ENCODE measurements around the gene BMPR1A.

BMPR1A gene

DNA sequence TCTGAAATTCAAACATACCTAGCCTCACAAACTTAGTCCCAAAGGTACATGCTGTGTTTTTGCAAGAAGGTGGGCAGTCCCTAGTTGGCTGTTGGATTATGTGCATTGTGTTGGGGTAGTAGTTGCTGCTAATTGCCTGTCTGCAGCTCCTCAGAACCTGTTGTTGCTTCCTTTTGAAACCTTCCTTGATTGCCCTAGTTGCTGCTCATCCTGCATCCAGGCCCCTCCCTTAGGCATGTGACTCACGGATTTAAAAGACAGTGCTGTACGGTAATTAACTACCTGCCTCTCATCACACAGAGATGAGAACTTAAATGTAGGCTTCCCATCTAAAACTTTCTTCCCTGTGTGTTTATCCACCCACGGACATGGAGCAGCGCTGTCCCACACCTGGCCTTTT, 67.7 kb downstream of the BMPR1A start:
- no peak for DNase-seq (ENCODE audit: low read depth)

GRCh38 chr10:86825366-86825765, 68.9 kb downstream of the BMPR1A start:
- TF ChIP-seq, protein P1, sequence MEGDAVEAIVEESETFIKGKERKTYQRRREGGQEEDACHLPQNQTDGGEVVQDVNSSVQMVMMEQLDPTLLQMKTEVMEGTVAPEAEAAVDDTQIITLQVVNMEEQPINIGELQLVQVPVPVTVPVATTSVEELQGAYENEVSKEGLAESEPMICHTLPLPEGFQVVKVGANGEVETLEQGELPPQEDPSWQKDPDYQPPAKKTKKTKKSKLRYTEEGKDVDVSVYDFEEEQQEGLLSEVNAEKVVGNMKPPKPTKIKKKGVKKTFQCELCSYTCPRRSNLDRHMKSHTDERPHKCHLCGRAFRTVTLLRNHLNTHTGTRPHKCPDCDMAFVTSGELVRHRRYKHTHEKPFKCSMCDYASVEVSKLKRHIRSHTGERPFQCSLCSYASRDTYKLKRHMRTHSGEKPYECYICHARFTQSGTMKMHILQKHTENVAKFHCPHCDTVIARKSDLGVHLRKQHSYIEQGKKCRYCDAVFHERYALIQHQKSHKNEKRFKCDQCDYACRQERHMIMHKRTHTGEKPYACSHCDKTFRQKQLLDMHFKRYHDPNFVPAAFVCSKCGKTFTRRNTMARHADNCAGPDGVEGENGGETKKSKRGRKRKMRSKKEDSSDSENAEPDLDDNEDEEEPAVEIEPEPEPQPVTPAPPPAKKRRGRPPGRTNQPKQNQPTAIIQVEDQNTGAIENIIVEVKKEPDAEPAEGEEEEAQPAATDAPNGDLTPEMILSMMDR (conservative IDR thresholded peaks at IDR 0.05; ENCODE audit: low read length) = no peak
- DNase-seq (ENCODE audit: low read depth) = no peak
- no peak overlapping the region for H3K4me3 ChIP-seq (ENCODE audit: low read length)

More for the DNA sequence above, 67.7 kb downstream of the BMPR1A start:
- TF ChIP-seq, protein P1 (conservative IDR thresholded peaks at IDR 0.05; ENCODE audit: low read length) = no peak
- no peak overlapping the region for H3K4me3 ChIP-seq (ENCODE audit: low read length)

- DNase-seq (ENCODE audit: low read depth) = no peak
- no peak overlapping the region for H3K4me3 ChIP-seq (ENCODE audit: low read length)
- TF ChIP-seq, protein P1 (conservative IDR thresholded peaks at IDR 0.05; ENCODE audit: low read length) = no peak
These were observed 71.2 kb downstream of the BMPR1A start for GRCh38 chr10:86827639-86828038.

DNA sequence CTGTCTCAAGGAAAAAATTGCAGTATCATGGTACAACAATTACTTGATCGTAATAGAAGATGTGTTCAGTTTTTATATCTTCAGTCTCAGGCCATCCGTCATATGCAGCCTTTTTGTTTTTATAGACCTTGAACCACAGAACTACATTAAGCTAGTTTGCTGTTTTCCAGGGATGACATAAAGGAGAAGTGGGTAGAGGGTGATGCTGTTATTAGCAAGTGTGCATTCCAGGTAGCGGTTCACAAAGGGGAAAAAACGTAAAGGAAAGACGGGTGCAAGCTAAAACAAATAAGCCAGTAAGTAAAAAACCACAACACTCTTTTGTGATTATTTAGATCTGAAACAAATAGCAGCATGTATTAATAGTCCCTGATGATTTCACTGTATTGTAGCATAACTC, 71.7 kb downstream of the BMPR1A start:
- H3K4me3 ChIP-seq (ENCODE audit: low read length) = no peak overlapping the region
- TF ChIP-seq, protein P1 (conservative IDR thresholded peaks at IDR 0.05; ENCODE audit: low read length) = no peak
- DNase-seq (ENCODE audit: low read depth) = no peak

GRCh38 chr10:86829472-86829871, 73.1 kb downstream of the BMPR1A start:
- DNase-seq (ENCODE audit: low read depth) = no peak
- no peak overlapping the region for H3K4me3 ChIP-seq (ENCODE audit: low read length)
- TF ChIP-seq, protein P1 (conservative IDR thresholded peaks at IDR 0.05; ENCODE audit: low read length) = no peak

DNA sequence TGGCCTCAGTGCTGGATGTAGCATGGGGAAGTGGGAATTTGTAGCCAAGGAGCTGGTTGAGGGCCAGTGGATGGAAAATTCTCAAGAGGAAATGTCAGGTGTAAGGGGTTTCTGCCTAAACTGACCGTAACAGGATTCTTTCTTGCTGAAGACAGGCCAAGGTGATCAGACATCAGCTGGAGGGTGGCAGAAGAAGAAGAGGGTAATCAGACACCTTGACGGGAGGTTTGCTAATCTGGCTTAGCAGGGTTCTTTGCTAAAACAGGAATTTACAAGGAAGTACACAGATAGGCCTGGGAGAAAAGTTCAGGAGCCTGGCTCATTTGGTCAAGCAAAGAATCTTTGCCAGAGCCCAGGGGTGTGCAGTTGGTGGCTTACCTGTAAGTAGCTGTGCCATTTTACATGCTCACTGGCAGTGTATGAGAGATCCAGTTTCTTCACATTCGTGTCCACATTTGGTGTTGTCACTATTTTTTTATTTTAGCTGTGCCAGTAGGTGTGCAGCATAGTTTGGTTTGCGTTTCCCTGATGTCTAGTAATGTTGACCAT, 73.7 kb downstream of the BMPR1A start:
- no peak overlapping the region for H3K4me3 ChIP-seq (ENCODE audit: low read length)
- TF ChIP-seq, protein P1 (conservative IDR thresholded peaks at IDR 0.05; ENCODE audit: low read length) = no peak
- DNase-seq (ENCODE audit: low read depth) = no peak

DNA sequence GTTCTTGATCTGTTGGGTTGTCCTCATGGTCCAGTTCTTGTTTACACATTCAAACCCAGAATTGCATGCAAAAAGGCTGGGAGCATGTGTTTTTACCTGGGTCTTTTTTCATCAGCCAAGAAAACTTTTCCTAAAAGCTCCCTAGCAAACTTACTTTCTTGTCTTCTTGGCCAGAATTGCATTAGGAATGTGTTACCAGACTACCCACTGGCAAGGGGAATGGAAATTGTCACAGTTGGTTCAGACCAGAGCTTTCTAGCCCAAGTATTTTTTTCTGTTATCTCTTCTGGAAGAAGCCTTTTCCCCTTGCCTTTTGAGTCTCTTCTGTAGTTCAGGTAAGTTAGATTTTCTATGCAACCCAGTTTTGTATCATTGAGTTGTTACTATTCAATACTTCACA, 77.5 kb downstream of the BMPR1A start:
- H3K4me3 ChIP-seq (ENCODE audit: low read length) = no peak overlapping the region
- TF ChIP-seq, protein P1 (conservative IDR thresholded peaks at IDR 0.05; ENCODE audit: low read length) = no peak
- DNase-seq (ENCODE audit: low read depth) = no peak

Data from AG10803 (cell line).